ENCODE data around the gene NSD2. TPM values are rescaled to one million over a fixed set of nuclear protein-coding genes. Genes with fewer than 3 reads are reported as not detected.
"Not testable (repeated sequence)": the region's sequence is repeated elsewhere in the genome, so short reads cannot be mapped to it uniquely, and the experiment has no call there.

Gene NSD2
- total and polyA plus RNA-seq, 4 donors: 5.1 to 71.5 (median 11.6) TPM

GRCh38 chr4:1842993-1843448 lies 28.2 kb upstream of the NSD2 start:
- 84% methylated on average over 17 of the region's 17 CpGs for WGBS
- H3K4me3 ChIP-seq (ENCODE audit: low read depth in 1 of 3, low read length in 3 of 3): no peak overlapping the region
- H3K9me3 ChIP-seq (ENCODE audit: control insufficient read depth in 4 of 4, low read length in 3 of 4): no peaks in the 10 kb centered on the region
- no peak for TF ChIP-seq CTCF (IDR thresholded peaks at IDR 0.05; ENCODE audit: low read depth, low read length, missing input control)
- H3K36me3 ChIP-seq (ENCODE audit: control insufficient read depth in 4 of 4, insufficient read depth in 3 of 4, low read depth in 1 of 4, low read length in 3 of 4): peaks cover 16 to 53% (median 26%) of the 10 kb centered on the region in 4 donors
- H3K27ac ChIP-seq (ENCODE audit: low read depth in 1 of 2, low read length in 2 of 2): no peak overlapping the region
- no peaks in the 10 kb centered on the region for H3K4me1 ChIP-seq (ENCODE audit: control insufficient read depth in 4 of 4, insufficient read depth in 4 of 4, low read length in 3 of 4)
- no peaks in the 10 kb centered on the region for H3K27me3 ChIP-seq (ENCODE audit: control insufficient read depth in 4 of 4, insufficient read depth in 4 of 4, low read length in 3 of 4)
- no peak overlapping the region for H3K9ac ChIP-seq (ENCODE audit: low read depth in 1 of 2, low read length in 2 of 2)
- DNase-seq (ENCODE audit: low spot score): no peak

- H3K27me3 ChIP-seq (ENCODE audit: control insufficient read depth in 4 of 4, insufficient read depth in 4 of 4, low read length in 3 of 4): no peaks in the 10 kb centered on the region
- TF ChIP-seq GABPA (IDR thresholded peaks at IDR 0.05 in 1 of 2, conservative IDR thresholded peaks at IDR 0.05 in 1 of 2) (no peak), HNF4A (conservative IDR thresholded peaks at IDR 0.05) (no peak), CTCF (IDR thresholded peaks at IDR 0.05; ENCODE audit: low read depth, low read length, missing input control) (no peak), HNF4G (IDR thresholded peaks at IDR 0.05) (no peak), NR2F2 (IDR thresholded peaks at IDR 0.05) (no peak), FOXA1 (IDR thresholded peaks at IDR 0.05) (no peak), ZBTB33 (IDR thresholded peaks at IDR 0.05) (no peak), RAD21 (IDR thresholded peaks at IDR 0.05) (no peak), SP1 (IDR thresholded peaks at IDR 0.05) (no peak)
- H3K4me1 ChIP-seq (ENCODE audit: control insufficient read depth in 4 of 4, insufficient read depth in 4 of 4, low read length in 3 of 4): no peaks in the 10 kb centered on the region
- H3K36me3 ChIP-seq (ENCODE audit: control insufficient read depth in 4 of 4, insufficient read depth in 3 of 4, low read depth in 1 of 4, low read length in 3 of 4): peaks cover 16 to 48% (median 24%) of the 10 kb centered on the region in 4 donors
- WGBS: 79% methylated on average over 10 of the region's 10 CpGs
- H3K4me3 ChIP-seq (ENCODE audit: low read depth in 1 of 3, low read length in 3 of 3): no peak overlapping the region
- no peak overlapping the region for H3K9ac ChIP-seq (ENCODE audit: low read depth in 1 of 2, low read length in 2 of 2)
- no peaks in the 10 kb centered on the region for H3K9me3 ChIP-seq (ENCODE audit: control insufficient read depth in 4 of 4, low read length in 3 of 4)
- no peak overlapping the region for H3K27ac ChIP-seq (ENCODE audit: low read depth in 1 of 2, low read length in 2 of 2)
- DNase-seq (ENCODE audit: low spot score): no peak
Measured at GRCh38 chr4:1843852-1844251, 27.3 kb upstream of the NSD2 start.

GRCh38 chr4:1844618-1845017 lies 26.6 kb upstream of the NSD2 start:
- not testable (repeated sequence) for H3K9ac ChIP-seq (ENCODE audit: low read depth in 1 of 2, low read length in 2 of 2); DNase-seq (ENCODE audit: low spot score); H3K9me3 ChIP-seq (ENCODE audit: control insufficient read depth in 4 of 4, low read length in 3 of 4); H3K4me1 ChIP-seq (ENCODE audit: control insufficient read depth in 4 of 4, insufficient read depth in 4 of 4, low read length in 3 of 4); H3K4me3 ChIP-seq (ENCODE audit: low read depth in 1 of 3, low read length in 3 of 3); H3K27ac ChIP-seq (ENCODE audit: low read depth in 1 of 2, low read length in 2 of 2); H3K27me3 ChIP-seq (ENCODE audit: control insufficient read depth in 4 of 4, insufficient read depth in 4 of 4, low read length in 3 of 4)
- H3K36me3 ChIP-seq (ENCODE audit: control insufficient read depth in 4 of 4, insufficient read depth in 3 of 4, low read depth in 1 of 4, low read length in 3 of 4): peaks cover 11 to 41% (median 19%) of the 10 kb centered on the region in 4 donors
- 96% methylated on average over 10 of the region's 10 CpGs for WGBS

Measured in liver (tissue), 9 donors.